ENCODE results near the gene CSTPP1. TPM values are rescaled to one million over a fixed set of nuclear protein-coding genes. Genes with fewer than 3 reads are reported as not detected.

CSTPP1 gene
- total and polyA plus RNA-seq, 2 of the 4 experiments (the other 2 are of a cell fraction): 22.0 to 35.7 TPM

GRCh38 chr11:46977038-46977813 lies 40.7 kb downstream of the CSTPP1 start:
- H3K9ac ChIP-seq (ENCODE audit: low read depth, low read length): no peak overlapping the region
- H3K56ac ChIP-seq (ENCODE audit: extremely low read depth, insufficient read depth, low read length): no peak overlapping the region
- peak overlapping the region; percentile 37; the same call in 1 of the 2 replicates for H2AK5ac ChIP-seq (ENCODE audit: low read depth, low read length)
- H3K18ac ChIP-seq (ENCODE audit: low read depth, low read length): peak overlapping the region; percentile 64; the same call in 1 of the 2 replicates
- no peak overlapping the region; the same call in 2 of the 3 replicates for H2BK15ac ChIP-seq (ENCODE audit: low read depth, low read length)
- no peak overlapping the region for H2AK9ac ChIP-seq (replicated peaks; ENCODE audit: low read depth, low read length, poor library complexity)
- H3K4me2 ChIP-seq (ENCODE audit: low read depth, low read length): peak overlapping the region; percentile 36; the same call in 1 of the 2 replicates
- no peak overlapping the region for H3K27ac ChIP-seq (ENCODE audit: insufficient read depth, low read length)
- ChIA-PET POLR2A (ENCODE audit: unreplicated experiment) (no interaction called here), CTCF (interaction anchor here (0.6 kb wide), 1 partner anchor 33 kb away, joined by 3 read pairs; no protein-coding TSS in a partner anchor)
- H2AFZ ChIP-seq (replicated peaks; ENCODE audit: low read length, poor library complexity): no peak overlapping the region
- H3K4me1 ChIP-seq (ENCODE audit: control insufficient read depth, insufficient read depth, low read length): peaks cover 7% of the 10 kb centered on the region
- peak overlapping the region; percentile 48 for H3K4ac ChIP-seq (ENCODE audit: low read depth, low read length)
- in situ Hi-C loops (cut with MboI; ENCODE audit: low sequenced_read_pairs) (no loop called here), intact Hi-C loops (cut with micrococcal nuclease) (no loop called here), dilution Hi-C loops (cut with HindIII; ENCODE audit: low sequenced_read_pairs, unreplicated experiment) (no loop called here)
- H3K9me3 ChIP-seq (ENCODE audit: control insufficient read depth, insufficient read depth, low read length): no peaks in the 10 kb centered on the region
- ATAC-seq (ENCODE audit: low read depth) (no peak), DNase-seq (no peak)
- peak overlapping the region; percentile 72 for H3K14ac ChIP-seq (replicated peaks; ENCODE audit: low read depth, low read length)
- WGBS, 2 experiments (ENCODE audit: extremely low coverage in 2 of 2, insufficient read length in 1 of 2): 60% methylated on average over 2 of the region's 7 CpGs; no CpG with 5 or more reads in 1 of the 2 experiments
- H3K36me3 ChIP-seq (ENCODE audit: control insufficient read depth, insufficient read depth, low read length): no peaks in the 10 kb centered on the region
- no peak overlapping the region for H3K4me3 ChIP-seq (ENCODE audit: insufficient read depth, low read depth, low read length)
- H2BK5ac ChIP-seq (ENCODE audit: low read depth, low read length, poor library complexity, severe bottlenecking): peak overlapping the region; percentile 21
- peak overlapping the region; percentile 40 for H2BK120ac ChIP-seq (ENCODE audit: low read depth, low read length)
- H3K27me3 ChIP-seq (ENCODE audit: control insufficient read depth, insufficient read depth, low read length): no peaks in the 10 kb centered on the region
- H3K9me1 ChIP-seq (ENCODE audit: insufficient read depth, low read length): peaks cover 6% of the 10 kb centered on the region
- H3K23ac ChIP-seq (ENCODE audit: low read depth, low read length): 0 out of 2 replicates have a peak overlapping the region, but pooled peaks have one; percentile 51
- BruUV-seq (replicated peaks): no TSS peak
- no peak for TF ChIP-seq USF2 (IDR thresholded peaks at IDR 0.05; ENCODE audit: low read depth, low read length)
- no peak for TF ChIP-seq ELK1 (IDR thresholded peaks at IDR 0.05; ENCODE audit: borderline replicate concordance, low read depth, low read length)
- TF ChIP-seq MAZ (IDR thresholded peaks at IDR 0.05; ENCODE audit: borderline replicate concordance, low read depth, low read length): no peak
- TF ChIP-seq NFE2L2 (IDR thresholded peaks at IDR 0.05; ENCODE audit: low read depth, low read length): no peak
- peaks cover 0 to 11% of the 10 kb centered on the region in 2 experiments; a peak in 2 of 4 replicates for H3K79me1 ChIP-seq (ENCODE audit: low read depth in 1 of 2, low read length in 2 of 2)
- peaks cover 4% of the 10 kb centered on the region; the same call in 1 of the 2 replicates for H4K20me1 ChIP-seq (ENCODE audit: insufficient read depth, low read length)
- peak overlapping the region; percentile 51; the same call in 1 of the 2 replicates for H2BK20ac ChIP-seq (ENCODE audit: low read depth, low read length)
- H4K5ac ChIP-seq (ENCODE audit: low read depth, low read length): no peak overlapping the region
- peak overlapping the region; percentile 53 for H4K91ac ChIP-seq (ENCODE audit: insufficient read depth, low read depth, low read length)
- no peak overlapping the region for H4K8ac ChIP-seq (ENCODE audit: low read depth in 2 of 2, low read length in 2 of 2)
